Right forelimb (tissue), 1 donor: ENCODE results near the gene TSTD1.
A peak's percentile ranks its signal among the peaks of the same experiment; 100 is the strongest.
"Not testable (repeated sequence)": the region's sequence is repeated elsewhere in the genome, so short reads cannot be mapped to it uniquely, and the experiment has no call there.

Experiments used
- DNase-seq: peaks from one replicate; pipeline ENCODE4 v3.0.0-alpha.2; 2018

The TSTD1 gene

GRCh38 chr1:161033751-161034150 lies 5.0 kb downstream of the TSTD1 start:
- no peak for DNase-seq

DNA sequence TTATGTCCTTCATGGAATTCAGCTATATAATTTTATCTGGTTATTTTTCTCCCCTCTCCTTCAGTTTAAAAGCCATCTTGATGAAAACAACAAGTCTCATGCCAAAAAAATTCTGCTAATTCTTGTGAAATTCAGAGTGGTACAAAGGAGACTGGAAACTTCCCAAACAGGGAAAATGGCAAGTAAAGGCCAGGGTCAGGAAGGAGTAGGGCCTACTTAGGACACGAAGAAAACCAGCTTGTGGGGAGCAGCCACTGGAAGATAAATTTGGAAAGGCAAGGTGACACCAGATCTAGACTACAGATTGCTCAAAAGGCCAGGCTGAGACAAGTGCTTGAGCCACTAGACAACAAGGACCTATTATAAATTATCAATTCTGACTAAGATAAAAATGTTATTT lies 6.4 kb downstream of the TSTD1 start:
- DNase-seq: no peak

DNA sequence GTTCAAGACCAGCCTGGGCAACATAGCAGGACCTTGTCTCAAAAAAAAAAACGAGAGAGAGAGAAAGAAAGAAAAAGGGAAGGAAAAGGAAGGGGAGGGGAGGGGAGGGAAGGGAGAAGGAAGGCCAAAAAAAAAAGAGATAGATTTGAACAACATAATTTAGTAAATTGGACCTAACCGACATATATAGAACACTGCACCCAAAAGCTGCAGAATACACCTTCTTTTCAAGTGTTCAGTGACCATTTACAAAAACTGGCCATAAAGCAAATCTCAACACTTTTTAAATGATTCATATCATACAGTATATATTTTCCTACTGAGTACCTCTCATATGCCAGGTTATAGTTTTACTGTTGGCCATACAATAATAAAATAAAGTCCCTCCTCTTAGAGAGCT lies 6.9 kb downstream of the TSTD1 start:
- no peak for DNase-seq

DNA sequence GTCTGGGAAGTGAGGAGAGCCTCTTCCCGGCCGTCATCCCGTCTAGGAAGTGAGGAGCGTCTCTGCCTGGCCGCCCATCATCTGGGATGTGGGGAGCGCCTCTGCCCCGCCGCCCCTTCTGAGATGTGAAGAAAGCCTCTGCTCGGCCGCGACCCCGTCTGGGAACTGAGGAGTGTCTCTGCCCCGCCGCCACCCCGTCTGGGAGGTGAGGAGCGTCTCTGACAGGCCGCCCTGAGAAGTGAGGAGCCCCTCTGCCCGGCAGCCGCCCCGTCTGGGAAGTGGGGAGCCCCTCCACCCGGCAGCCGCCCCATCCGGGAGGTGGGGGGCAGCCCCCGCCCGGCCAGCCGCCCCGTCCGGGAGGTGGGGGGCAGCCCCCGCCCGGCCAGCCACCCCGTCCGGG lies 9.3 kb downstream of the TSTD1 start:
- DNase-seq: not testable (repeated sequence)

GRCh38 chr1:161026954-161027353 lies 11.8 kb downstream of the TSTD1 start:
- DNase-seq: not testable (repeated sequence)

- DNase-seq: not testable (repeated sequence)
These were observed 16.3 kb downstream of the TSTD1 start for GRCh38 chr1:161022432-161022831.

GRCh38 chr1:161021970-161022353 lies 16.8 kb downstream of the TSTD1 start:
- no peak for DNase-seq

DNA sequence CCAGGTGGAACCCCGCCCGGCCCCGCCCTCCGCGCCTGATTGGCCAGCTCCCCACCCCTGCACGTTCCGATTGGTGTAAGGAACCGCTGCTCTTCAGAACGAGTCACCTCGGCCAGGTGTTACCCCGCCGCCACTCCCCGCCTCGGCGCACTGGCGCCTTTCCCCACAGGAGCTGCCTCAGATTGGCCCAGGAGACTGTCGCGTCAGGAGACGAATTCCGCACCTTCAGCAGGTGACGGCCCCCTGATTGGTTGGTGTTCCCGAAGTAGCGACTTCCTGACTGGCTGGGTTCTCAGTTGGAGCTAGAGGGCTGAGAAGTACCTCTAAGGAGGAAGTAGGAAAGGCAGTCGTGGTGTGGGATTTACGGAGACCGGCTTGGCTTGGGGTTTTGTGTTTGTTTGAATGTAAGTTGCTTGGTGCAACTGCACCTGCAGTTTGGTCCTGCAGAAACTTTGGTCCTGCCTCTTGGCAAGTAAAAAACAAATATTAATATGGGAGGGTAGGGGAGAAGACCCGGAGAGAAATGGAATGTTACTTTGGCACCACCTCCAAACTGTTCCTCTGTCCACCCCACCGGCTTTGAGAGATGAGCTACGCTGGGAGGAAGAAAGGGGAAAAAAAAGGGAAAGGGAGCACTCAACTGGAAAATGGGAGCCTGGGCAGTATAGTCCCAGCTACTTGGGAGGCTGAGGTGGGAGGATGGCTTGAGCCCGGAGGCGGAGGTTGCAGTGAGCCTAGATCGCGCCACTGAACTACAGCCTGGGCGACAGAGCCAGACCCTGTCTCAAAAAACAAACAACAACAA lies 17.4 kb downstream of the TSTD1 start:
- DNase-seq: peak; percentile 69

- no peak for DNase-seq
These were observed 18.1 kb downstream of the TSTD1 start, which contains the start of gene F11R for GRCh38 chr1:161020509-161021164. Gene F11R, minus strand, starts transcription at chr1:161021152. Its CDS starts 79 bp downstream, at chr1:161021073.

DNA sequence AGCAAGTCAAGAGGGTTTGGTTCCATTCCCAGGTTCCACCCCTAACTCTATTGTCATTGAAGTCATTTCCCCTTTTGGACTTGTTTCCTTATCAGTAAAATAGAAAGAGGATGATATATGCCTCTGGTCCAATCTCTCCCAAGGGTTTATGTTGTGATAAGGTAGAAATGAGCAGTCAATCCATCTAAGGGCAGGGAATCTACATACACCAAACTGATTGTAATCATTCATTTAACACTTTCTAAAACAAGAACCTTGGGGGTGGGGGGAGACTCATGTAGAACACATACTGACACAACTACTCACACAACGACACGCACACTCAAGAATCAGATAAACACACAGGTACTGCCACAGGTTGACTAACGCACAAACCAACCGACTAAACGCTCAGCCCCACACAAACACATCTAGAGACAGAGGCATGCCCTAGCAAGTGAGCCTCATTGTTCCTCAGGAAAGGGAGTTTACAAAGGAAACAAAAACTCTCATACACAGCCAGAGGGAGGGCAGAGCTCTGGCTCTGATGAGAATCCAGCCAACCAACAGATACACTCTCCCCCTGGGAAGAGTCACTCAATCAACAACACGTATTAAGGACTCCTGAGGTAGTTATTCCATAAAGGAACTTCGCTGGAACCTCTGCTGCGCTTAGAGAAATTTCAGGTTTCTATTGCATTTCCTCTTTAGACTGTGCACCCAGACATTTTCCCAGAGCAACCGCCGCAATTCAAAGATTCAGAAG lies 18.8 kb downstream of the TSTD1 start:
- DNase-seq: no peak

DNA sequence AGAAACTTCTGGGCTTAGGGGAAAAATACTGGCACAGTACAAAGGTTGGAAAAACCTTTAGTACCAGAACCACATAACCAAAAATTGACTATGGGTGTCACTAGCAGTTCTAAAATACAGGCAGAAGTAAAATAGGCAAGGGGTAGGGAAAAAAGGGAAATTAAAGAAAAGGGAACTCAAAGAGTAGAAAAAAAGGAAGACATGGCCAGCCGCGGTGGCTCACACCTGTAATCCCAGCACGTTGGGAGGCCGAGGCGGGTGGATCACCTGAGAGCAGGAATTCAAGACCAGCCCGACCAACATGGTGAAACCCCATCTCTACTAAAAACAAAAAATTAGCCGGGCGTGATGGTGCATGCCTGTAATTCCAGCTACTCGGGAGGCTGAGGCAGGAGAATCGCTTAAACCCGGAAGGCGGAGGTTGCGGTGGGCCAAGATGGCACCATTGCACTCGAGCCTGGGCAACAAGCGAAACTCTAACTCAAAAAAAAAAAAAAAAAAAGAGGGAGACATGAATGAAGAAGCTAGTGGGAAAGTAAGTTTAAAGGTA lies 19.6 kb downstream of the TSTD1 start:
- DNase-seq: not testable (repeated sequence)

- DNase-seq: no peak
These were observed 20.2 kb downstream of the TSTD1 start for GRCh38 chr1:161018631-161018930.

DNA sequence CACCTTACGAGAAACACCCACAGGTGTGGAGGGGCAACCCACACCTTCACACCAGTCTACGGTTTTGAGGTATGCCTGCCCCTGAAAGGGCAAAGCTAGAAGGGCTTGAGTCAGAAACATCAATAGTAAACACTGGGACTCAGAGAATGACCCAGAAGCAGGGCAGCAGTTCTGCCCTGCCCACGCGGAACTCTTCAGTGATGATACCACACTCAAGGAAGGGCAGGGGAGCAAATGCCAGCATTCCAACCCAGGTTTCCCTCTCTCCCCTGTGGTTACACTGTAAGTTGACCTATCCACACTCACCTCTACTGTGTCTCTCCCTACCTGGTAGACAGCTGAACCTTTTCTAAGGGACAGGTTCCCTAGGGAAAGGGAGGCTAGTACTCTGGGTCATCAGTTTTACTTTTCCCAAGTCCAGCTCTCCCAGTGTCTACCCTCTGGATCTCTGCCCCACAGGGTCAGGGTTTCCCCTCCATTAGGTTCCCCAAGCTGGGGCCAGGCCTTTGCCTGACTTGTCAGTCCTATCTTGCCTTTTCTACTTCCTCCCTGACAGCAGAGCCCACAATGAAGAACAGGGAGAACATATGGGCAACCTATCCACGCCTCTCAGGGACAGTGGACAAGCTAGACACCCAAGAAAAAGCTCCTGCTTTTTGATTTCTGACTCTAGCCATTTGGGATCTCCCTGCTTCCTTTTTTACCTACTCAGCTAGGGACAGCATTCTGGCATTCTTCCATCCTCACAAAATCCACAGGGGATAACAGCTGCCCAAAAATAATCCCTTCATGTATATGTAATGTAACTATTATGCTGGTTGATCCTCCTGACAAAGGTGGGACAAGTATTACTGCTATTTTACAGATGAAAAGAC lies 20.8 kb downstream of the TSTD1 start:
- DNase-seq: no peak

GRCh38 chr1:161017181-161017580 lies 21.6 kb downstream of the TSTD1 start:
- not testable (repeated sequence) for DNase-seq

GRCh38 chr1:161016683-161017082 lies 22.1 kb downstream of the TSTD1 start:
- not testable (repeated sequence) for DNase-seq

DNA sequence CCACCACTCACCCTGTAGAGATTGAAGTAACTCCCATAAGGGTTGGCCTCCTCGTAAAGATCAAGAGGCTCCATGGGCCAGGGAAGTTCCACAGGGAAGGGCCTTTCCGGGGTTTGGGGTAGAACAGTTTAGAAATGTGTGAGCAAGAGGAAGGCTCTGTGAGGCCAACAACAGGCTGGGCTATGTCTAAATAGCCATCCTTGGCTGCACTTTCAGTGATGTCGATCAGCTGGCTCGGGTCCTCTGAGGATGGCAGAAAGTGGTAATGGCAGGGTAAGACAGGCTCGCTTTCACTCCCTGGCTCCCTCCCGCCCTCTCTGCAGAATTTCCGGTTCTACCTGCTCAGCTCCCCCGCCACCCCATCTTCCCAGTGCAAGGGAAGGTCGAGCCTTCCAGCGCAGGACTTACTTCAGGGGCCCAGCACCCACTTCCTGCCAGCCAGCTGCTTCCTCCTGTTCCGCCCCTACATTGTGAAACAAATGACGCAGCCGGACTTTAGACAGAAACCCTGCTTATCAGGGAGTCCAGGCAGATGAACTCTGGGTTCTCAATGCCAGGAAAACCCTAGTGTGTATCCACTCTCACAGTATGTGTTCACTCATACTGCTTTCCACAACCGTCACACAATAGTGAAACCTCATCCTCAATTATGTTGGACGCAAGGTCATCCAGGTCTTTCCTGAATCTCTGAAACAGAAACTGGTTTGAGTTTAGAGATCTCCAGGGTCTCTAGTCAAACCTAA lies 25.1 kb downstream of the TSTD1 start:
- DNase-seq: peak; percentile 52

DNA sequence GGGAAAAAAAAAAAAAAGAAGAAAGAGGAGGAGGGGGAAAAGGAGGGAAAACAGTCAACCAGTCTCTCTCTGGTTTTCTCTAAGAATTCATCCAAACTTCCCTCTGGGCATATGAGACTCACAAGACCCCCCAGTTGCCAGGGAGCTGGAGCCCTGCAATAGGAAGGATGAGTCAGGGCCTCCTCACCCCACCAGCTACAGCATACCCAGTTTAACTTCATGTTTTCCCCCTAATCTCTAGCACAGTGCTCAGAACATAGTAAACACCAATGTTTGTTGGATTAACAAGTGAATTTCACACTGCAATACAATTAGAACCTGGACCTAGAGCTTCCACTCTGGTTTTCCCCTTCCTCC lies 25.7 kb downstream of the TSTD1 start:
- no peak for DNase-seq

DNA sequence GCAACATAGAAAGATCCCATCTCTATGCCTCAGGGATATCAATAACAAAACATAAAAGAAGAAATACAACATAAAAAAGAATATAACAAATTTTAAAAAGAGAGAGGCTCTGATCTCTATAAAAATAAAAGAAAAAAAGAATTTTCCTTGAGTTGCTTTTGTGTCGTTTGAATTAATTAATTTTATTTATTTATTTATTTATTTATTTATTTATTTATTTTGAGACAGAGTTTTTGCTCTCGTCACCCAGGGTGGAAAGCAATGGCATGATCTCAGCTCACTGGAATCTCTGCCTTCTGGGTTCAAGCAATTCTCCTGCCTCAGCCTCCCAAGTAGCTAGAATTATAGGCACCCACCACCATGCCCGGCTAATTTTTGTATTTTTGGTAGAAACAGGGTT lies 26.3 kb downstream of the TSTD1 start:
- no peak for DNase-seq

GRCh38 chr1:161009602-161010211 lies 29.1 kb downstream of the TSTD1 start:
- DNase-seq: no peak

DNA sequence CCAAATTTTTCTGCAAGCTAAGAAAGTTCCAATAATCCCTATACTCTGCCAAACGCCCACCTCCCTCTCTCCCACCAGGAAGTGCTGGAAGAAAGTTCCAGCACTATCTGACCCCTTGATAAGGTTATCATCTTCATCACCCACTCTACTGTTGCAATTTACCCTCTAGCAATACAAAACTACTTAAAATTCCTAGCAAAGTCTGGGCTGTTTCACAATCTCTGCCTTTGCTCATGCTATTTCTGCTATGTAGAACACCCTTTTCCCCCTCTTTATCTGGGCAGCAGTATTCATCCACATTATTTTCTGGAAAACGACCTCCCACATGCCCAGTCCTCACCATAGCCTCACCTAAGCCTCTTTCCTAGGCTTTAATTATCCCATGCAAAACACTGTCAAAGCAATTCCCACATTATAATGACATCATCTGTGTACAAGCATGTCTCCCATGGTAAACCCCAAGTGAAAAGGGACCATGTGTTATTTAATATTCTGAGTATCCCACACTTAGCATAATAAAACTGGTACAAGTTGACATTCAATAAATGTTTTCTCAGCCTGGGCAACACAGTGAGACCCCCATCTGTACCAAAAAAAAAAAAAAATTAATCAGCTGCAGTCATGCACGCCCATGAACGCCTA lies 29.8 kb downstream of the TSTD1 start:
- no peak for DNase-seq

DNA sequence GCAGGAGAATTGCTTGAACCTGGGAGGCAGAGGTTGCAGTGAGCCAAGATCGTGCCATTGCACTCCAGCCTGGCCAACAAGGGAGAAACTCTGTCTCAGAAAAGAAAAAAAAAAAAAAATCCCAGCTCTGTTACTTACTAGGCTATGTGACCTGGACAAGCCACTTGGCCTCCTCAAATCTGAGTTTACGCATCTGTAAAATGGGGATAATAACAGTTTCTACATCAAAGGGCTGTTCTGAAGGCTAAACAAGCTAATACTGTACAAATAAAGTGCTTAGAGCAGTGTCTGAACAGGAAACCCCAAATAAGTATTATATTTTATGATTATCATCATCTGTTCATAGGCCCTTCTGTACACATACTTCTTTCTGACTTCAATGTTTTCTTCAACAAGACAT lies 31.4 kb downstream of the TSTD1 start:
- no peak for DNase-seq
